ENCODE measurements around the gene ALDH1L1. TPM values are rescaled to one million over a fixed set of nuclear protein-coding genes. Genes with fewer than 3 reads are reported as not detected.

The ALDH1L1 gene
- total RNA-seq, 1 experiment from 2014 or later, result 0.36 TPM

GRCh38 chr3:126116526-126116925, 63.9 kb downstream of the ALDH1L1 start:
- no TSS peak for BruUV-seq (replicated peaks)
- Histone ChIP-seq H3K27me3 (ENCODE audit: control insufficient read depth, insufficient read depth, low read length) (peaks cover 5% of the 10 kb centered on the region; the same call in 1 of the 2 replicates), H3K9me3 (ENCODE audit: control insufficient read depth, insufficient read depth, low read depth, low read length) (no peaks in the 10 kb centered on the region), H3K4me1 (ENCODE audit: control insufficient read depth, insufficient read depth, low read length) (no peaks in the 10 kb centered on the region), H3K36me3 (ENCODE audit: control insufficient read depth, insufficient read depth, low read length) (no peaks in the 10 kb centered on the region), H3K27ac (ENCODE audit: low read length) (no peak overlapping the region), H3K4me3 (ENCODE audit: low read depth in 2 of 2, low read length in 2 of 2) (no peak overlapping the region)
- in situ Hi-C loops (cut with HindIII; ENCODE audit: low pct_unique_long_range_greater_than_20kb, low sequenced_read_pairs) (no loop called here), intact Hi-C loops (cut with micrococcal nuclease; ENCODE audit: unreplicated experiment) (no loop called here)
- DNase-seq (ENCODE audit: low read depth, low spot score) (no peak), ATAC-seq (no peak)
- POLR2A ChIA-PET, result no interaction called here
- no peak for TF ChIP-seq CTCF (IDR thresholded peaks at IDR 0.05)
- no peak for TF ChIP-seq SIN3A (IDR thresholded peaks at IDR 0.05; ENCODE audit: borderline replicate concordance, insufficient read depth, low read depth, low read length)
- TF ChIP-seq TCF7L2 (IDR thresholded peaks at IDR 0.05; ENCODE audit: low read depth, low read length), result no peak
- no peak for TF ChIP-seq POLR2AphosphoS5 (IDR thresholded peaks at IDR 0.05; ENCODE audit: low read depth, low read length)
- no peak for TF ChIP-seq REST (IDR thresholded peaks at IDR 0.05; ENCODE audit: insufficient read depth in 1 of 2, low read depth in 2 of 2, low read length in 1 of 2)
- CTCF ChIA-PET, result interaction anchor here (0.6 to 0.7 kb wide), 2 partner anchors 11 to 188 kb away, joined by 3 to 4 read pairs; no protein-coding TSS in a partner anchor

GRCh38 chr3:126114443-126115386, 65.7 kb downstream of the ALDH1L1 start:
- POLR2A ChIA-PET, result no interaction called here
- H3K9me3 ChIP-seq (ENCODE audit: control insufficient read depth, insufficient read depth, low read depth, low read length), result no peaks in the 10 kb centered on the region
- H3K36me3 ChIP-seq (ENCODE audit: control insufficient read depth, insufficient read depth, low read length), result no peaks in the 10 kb centered on the region
- no peaks in the 10 kb centered on the region for H3K4me1 ChIP-seq (ENCODE audit: control insufficient read depth, insufficient read depth, low read length)
- ATAC-seq (no peak), DNase-seq (ENCODE audit: low read depth, low spot score) (no peak)
- TF ChIP-seq CTCF (IDR thresholded peaks at IDR 0.05) (no peak), SIN3A (IDR thresholded peaks at IDR 0.05; ENCODE audit: borderline replicate concordance, insufficient read depth, low read depth, low read length) (no peak), TCF7L2 (IDR thresholded peaks at IDR 0.05; ENCODE audit: low read depth, low read length) (no peak), REST (IDR thresholded peaks at IDR 0.05; ENCODE audit: insufficient read depth in 1 of 2, low read depth in 2 of 2, low read length in 1 of 2) (no peak), POLR2AphosphoS5 (IDR thresholded peaks at IDR 0.05; ENCODE audit: low read depth, low read length) (no peak)
- intact Hi-C loops (cut with micrococcal nuclease; ENCODE audit: unreplicated experiment) (no loop called here), in situ Hi-C loops (cut with HindIII; ENCODE audit: low pct_unique_long_range_greater_than_20kb, low sequenced_read_pairs) (no loop called here)
- CTCF ChIA-PET, result interaction anchor here (0.7 kb wide), 1 partner anchor 572 kb away, joined by 4 read pairs; no protein-coding TSS in a partner anchor
- H3K27me3 ChIP-seq (ENCODE audit: control insufficient read depth, insufficient read depth, low read length), result peaks cover 4% of the 10 kb centered on the region; the same call in 1 of the 2 replicates
- no TSS peak for BruUV-seq (replicated peaks)
- H3K27ac ChIP-seq (ENCODE audit: low read length), result no peak overlapping the region
- H3K4me3 ChIP-seq (ENCODE audit: low read depth in 2 of 2, low read length in 2 of 2), result no peak overlapping the region
